SK-N-SH treated with all-trans-retinoic acid at 6 μM for 48 hours (cell line): ENCODE data around the gene JMJD4.

ENCODE experiments used
- ATAC-seq: fragments of 200-7000 bp; cut with Tn5 transposase; 3 replicates; pipeline ENCODE4 v1.9.1; 2020; ENCODE audit warnings: mild to moderate bottlenecking, moderate library complexity
- ARNTL ChIP-seq: fragments of 450-650 bp; formaldehyde crosslinking; IDR thresholded peaks from 2 replicates; pipeline ENCODE4 v1.5.0; 2020; ENCODE audit warnings: low read depth, mild to moderate bottlenecking, moderate library complexity, borderline replicate concordance
- BACH2 ChIP-seq: fragments of 250-450 bp; sonication (Bioruptor Pico); IDR thresholded peaks from 2 replicates; pipeline ENCODE4 v1.9.0; 2021; ENCODE audit warnings: mild to moderate bottlenecking, borderline replicate concordance
- CSDC2 ChIP-seq: fragments of 250-450 bp; sonication (Bioruptor Pico); IDR thresholded peaks from 2 replicates; pipeline ENCODE4 v1.5.0; 2020; ENCODE audit warnings: mild to moderate bottlenecking, moderate library complexity
- CSRNP3 ChIP-seq: fragments of 250-450 bp; sonication (Bioruptor Pico); IDR thresholded peaks from 2 replicates; pipeline ENCODE4 v1.5.1; 2021; ENCODE audit warnings: mild to moderate bottlenecking, moderate library complexity
- GLIS3 ChIP-seq: fragments of 250-450 bp; sonication (Bioruptor Pico); IDR thresholded peaks from 2 replicates; pipeline ENCODE4 v1.5.0; 2020; ENCODE audit warnings: mild to moderate bottlenecking, moderate library complexity
- ISL1 ChIP-seq: fragments of 250-450 bp; sonication (Bioruptor Pico); IDR thresholded peaks from 2 replicates; pipeline ENCODE4 v2.1.2; 2022; ENCODE audit warnings: mild to moderate bottlenecking, moderate library complexity
- OSR1 ChIP-seq: fragments of 250-450 bp; sonication (Bioruptor Pico); IDR thresholded peaks from 2 replicates; pipeline ENCODE4 v1.8.0; 2022; ENCODE audit warnings: moderate library complexity, mild to moderate bottlenecking, inconsistent platforms
- PATZ1 ChIP-seq: fragments of 250-450 bp; sonication (Bioruptor Pico); IDR thresholded peaks from 2 replicates; pipeline ENCODE4 v1.8.0; 2020; ENCODE audit warnings: mild to moderate bottlenecking, moderate library complexity, borderline replicate concordance
- POU6F1 ChIP-seq: fragments of 250-450 bp; sonication (Bioruptor Pico); IDR thresholded peaks from 2 replicates; pipeline ENCODE4 v1.8.0; 2021; ENCODE audit warnings: low read depth, mild to moderate bottlenecking, moderate library complexity, borderline replicate concordance
- PPARA ChIP-seq: fragments of 250-450 bp; sonication (Bioruptor Pico); IDR thresholded peaks from 2 replicates; pipeline ENCODE4 v1.5.0; 2020; ENCODE audit warnings: mild to moderate bottlenecking, borderline replicate concordance
- RARB ChIP-seq: fragments of 250-450 bp; sonication (Bioruptor Pico); IDR thresholded peaks from 2 replicates; pipeline ENCODE4 v1.8.0; 2021; ENCODE audit warnings: mild to moderate bottlenecking, moderate library complexity
- TCF4 ChIP-seq: fragments of 250-450 bp; sonication (Bioruptor Pico); IDR thresholded peaks from 2 replicates; pipeline ENCODE4 v1.8.0; 2021; ENCODE audit warnings: mild to moderate bottlenecking, moderate library complexity, borderline replicate concordance
- TSHZ2 ChIP-seq: fragments of 250-450 bp; sonication (Bioruptor Pico); IDR thresholded peaks from 2 replicates; pipeline ENCODE4 v1.5.0; 2020; ENCODE audit warnings: mild to moderate bottlenecking, moderate library complexity
- ZC3H10 ChIP-seq: fragments of 250-450 bp; sonication (Bioruptor Pico); IDR thresholded peaks from 2 replicates; pipeline ENCODE4 v1.5.1; 2021; ENCODE audit warnings: mild to moderate bottlenecking, moderate library complexity
- ZFP3 ChIP-seq: fragments of 250-450 bp; sonication (Bioruptor Pico); IDR thresholded peaks from 2 replicates; pipeline ENCODE4 v1.5.0; 2020; ENCODE audit warnings: mild to moderate bottlenecking, moderate library complexity
- ZFP30 ChIP-seq: fragments of 450-650 bp; formaldehyde crosslinking; IDR thresholded peaks from 2 replicates; pipeline ENCODE4 v1.5.0; 2022; ENCODE audit warnings: mild to moderate bottlenecking, moderate library complexity
- ZNF565 ChIP-seq: fragments of 450-650 bp; formaldehyde crosslinking; conservative IDR thresholded peaks from 2 replicates; pipeline ENCODE4 v1.5.0; 2020; ENCODE audit warnings: low read depth, mild to moderate bottlenecking, moderate library complexity
- ZNF70 ChIP-seq: fragments of 450-650 bp; formaldehyde crosslinking; IDR thresholded peaks from 2 replicates; pipeline ENCODE4 v1.5.0; 2020; ENCODE audit warnings: mild to moderate bottlenecking, moderate library complexity
- ZNF8 ChIP-seq: fragments of 450-650 bp; formaldehyde crosslinking; IDR thresholded peaks from 2 replicates; pipeline ENCODE4 v1.5.0; 2020; ENCODE audit warnings: mild to moderate bottlenecking, moderate library complexity

JMJD4 gene

GRCh38 chr1:227731696-227732585 lies 3.2 kb downstream of the JMJD4 start:
- no peak for TF ChIP-seq ZC3H10 (CRISPR knock-in tag)
- TF ChIP-seq BACH2 (CRISPR knock-in tag): no peak
- no peak for TF ChIP-seq ZFP3 (CRISPR knock-in tag)
- TF ChIP-seq ZNF565 (CRISPR knock-in tag): no peak
- no peak for TF ChIP-seq ZNF8 (CRISPR knock-in tag)
- no peak for TF ChIP-seq CSRNP3 (CRISPR knock-in tag)
- no peak for TF ChIP-seq ZNF70 (CRISPR knock-in tag)
- TF ChIP-seq GLIS3 (CRISPR knock-in tag): no peak
- TF ChIP-seq RARB (CRISPR knock-in tag): no peak
- TF ChIP-seq ISL1 (CRISPR knock-in tag): no peak
- no peak for TF ChIP-seq CSDC2
- TF ChIP-seq PPARA (CRISPR knock-in tag): no peak
- TF ChIP-seq TCF4 (CRISPR knock-in tag): no peak
- TF ChIP-seq PATZ1 (CRISPR knock-in tag): no peak
- TF ChIP-seq OSR1 (CRISPR knock-in tag): no peak
- ATAC-seq: no peak

- no peak for ATAC-seq
- no peak for TF ChIP-seq CSDC2
These were observed 3.8 kb downstream of the JMJD4 start for GRCh38 chr1:227731241-227731677.

GRCh38 chr1:227730630-227731151 lies 4.4 kb downstream of the JMJD4 start:
- no peak for TF ChIP-seq POU6F1 (CRISPR knock-in tag)
- TF ChIP-seq ZFP3 (CRISPR knock-in tag): no peak
- no peak for TF ChIP-seq TSHZ2 (CRISPR knock-in tag)
- no peak for TF ChIP-seq CSDC2
- TF ChIP-seq ARNTL (CRISPR knock-in tag): no peak
- TF ChIP-seq ZNF565 (CRISPR knock-in tag): no peak
- no peak for TF ChIP-seq ZFP30 (CRISPR knock-in tag)
- no peak for TF ChIP-seq ISL1 (CRISPR knock-in tag)
- TF ChIP-seq PPARA (CRISPR knock-in tag): no peak
- TF ChIP-seq, all 23 proteins: peak for 0
- ATAC-seq: no peak
